NOMO-1 treated with DMSO at 0.1 percent for 48 hours (cell line): ENCODE results near the gene SH3TC1.

Experiments
- DNase-seq: peaks from one replicate; lab custom pipeline; 2025; ENCODE audit not compliant: unreplicated experiment; lab: John Stamatoyannopoulos, UW

Gene SH3TC1

DNA sequence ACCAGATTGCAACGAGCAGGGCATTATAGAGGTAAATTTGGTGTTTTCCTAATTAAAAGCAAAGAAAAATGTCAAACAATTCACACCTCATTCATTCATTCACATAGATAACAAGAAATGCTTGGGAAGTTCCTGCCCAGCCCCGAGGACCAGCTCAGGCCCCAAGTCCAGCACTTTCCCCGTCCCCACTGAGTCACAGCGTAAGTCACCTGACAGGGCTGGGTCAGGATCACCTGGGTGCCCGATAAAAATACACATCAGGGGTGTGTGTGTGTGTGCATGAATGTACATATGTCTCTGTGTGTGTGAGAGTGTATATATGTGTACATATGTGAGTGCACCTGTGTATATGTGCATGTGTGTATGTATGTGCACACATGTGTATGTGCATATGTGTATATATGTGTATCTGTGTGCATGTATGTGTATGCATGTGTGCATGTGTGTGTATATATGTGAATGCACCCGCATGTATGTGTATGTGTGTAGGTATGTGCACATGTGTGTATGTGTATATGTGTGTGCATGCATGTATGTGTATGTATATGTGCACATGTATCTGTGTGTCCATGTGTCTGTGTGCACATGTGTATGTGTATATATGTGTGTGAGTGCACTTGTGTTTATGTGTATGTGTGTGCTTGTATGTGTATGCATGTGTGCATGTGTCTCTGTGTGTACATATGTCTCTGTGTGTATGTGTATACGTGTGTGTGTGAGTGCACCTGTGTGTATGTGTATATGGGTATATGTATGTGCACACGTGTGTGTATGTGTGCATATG, 18.6 kb upstream of the SH3TC1 start:
- no peak for DNase-seq

DNA sequence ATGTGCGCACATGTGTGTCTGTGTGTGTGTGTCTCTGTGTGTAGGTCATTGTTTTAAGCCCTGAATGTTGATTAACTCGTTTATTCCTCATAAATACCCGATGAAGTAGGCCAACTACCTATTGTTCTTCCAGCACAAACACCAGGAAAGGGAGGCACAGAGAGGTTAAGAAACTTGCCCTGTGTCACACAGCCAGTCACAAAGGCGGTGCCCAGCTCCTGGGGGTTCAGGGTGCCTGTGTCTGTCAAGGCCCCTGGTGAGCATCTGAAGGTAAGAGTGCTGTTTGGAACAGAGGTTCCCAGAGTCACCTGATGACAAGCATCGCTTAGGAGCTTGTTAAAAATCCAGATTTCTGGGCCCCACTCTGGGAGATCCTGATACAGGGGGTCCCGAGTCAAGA, 18.0 kb upstream of the SH3TC1 start:
- no peak for DNase-seq

DNA sequence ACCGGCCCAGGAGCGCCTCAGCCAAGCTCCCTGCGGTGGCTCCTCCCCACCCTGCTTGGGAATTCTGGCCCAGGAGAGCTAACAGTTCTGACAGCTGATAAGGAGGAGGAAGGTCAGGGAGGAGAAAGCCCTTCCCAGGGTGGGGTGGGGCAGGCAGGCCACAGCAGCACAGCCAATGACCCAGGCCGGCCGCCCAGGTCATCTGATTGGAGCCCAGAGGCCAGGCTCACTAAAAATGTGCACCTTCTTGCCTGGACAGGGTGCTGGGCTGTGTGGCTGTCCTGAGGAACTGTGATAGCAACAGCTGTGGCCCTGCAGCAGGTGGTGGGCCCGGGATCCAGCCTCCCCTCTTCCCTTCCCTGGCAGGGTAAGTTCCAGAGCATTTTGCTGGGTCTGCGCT, 17.2 kb upstream of the SH3TC1 start:
- no peak for DNase-seq

DNA sequence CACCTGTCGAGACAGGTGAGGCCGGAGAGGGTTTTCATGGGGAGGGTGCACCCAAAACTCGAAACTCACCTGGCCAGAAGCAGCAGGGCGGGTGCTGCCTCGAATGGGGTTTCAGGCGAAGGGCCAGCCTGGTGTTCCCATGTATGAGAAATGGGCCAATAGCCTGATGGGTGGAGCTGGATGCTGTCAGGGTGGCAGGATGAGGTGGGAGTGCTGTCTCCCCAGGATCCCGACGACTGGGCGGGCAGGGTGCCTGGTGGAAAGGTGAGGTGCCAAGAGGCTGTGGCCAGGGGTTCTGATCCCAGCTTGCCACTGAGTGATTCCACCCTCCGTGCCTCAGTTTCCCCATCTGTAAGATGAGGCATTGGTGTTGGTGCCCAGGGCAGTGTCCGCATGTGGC, 16.8 kb upstream of the SH3TC1 start:
- DNase-seq = no peak

DNA sequence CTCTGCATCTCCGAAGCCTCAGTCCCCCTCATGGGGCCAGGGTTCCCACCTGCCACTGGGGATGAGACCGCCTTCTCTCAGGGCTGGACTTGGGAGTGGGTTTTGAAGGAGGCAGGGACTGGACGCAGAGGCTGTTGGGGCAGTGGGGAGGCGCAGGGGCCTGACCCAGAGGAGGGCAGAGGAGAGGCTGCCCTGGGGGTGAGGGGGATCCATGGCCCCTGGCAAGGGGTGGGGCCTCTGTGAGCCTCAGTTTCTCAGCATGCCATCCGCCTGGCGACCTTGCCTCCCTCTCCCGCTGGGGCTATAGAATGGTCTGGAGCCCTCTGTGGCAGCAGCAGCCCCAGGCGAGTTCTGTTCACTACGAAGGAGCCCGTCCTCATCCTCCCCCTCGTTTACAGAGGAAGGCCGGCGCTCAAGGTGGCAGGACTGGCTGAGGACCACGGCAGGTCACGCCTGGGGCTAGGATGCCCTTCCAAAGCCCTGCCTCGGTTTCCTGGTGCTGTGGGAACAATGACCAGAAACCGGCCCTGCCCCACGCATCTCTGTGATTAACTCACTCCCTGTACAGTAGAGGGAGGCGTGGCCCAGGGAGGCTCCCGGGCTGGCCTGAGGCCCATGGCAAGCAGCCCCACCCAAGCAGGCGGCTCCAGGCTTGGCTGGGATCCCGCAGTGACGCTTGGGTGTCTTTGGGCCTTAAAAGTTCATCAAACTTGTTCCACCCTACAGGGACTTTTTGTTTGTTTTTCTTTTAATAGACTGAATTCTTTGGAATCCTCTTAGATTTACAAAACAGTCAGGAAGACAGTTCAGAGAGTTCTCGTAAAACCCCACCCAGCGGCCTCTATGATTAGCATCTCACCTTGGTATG, 16.0 kb upstream of the SH3TC1 start:
- no peak for DNase-seq

DNA sequence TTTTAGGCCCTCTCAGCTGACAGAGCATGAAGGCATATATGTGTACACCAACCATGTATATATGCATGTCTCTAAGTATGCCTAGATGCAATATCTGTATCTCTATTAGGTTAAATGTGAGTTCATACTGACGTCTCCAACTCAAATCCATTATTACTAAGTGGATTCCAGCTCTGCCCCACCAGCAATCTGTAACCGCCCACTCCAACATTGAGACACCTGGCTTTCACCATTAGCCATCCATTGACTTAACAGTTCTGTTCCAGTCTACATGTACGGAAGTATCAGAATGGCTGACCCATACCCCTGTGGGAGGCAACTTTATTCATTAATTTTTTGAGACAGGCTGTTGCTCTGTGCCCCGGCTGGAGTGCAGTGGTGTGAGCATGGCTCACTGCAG, 15.0 kb upstream of the SH3TC1 start:
- no peak for DNase-seq

DNA sequence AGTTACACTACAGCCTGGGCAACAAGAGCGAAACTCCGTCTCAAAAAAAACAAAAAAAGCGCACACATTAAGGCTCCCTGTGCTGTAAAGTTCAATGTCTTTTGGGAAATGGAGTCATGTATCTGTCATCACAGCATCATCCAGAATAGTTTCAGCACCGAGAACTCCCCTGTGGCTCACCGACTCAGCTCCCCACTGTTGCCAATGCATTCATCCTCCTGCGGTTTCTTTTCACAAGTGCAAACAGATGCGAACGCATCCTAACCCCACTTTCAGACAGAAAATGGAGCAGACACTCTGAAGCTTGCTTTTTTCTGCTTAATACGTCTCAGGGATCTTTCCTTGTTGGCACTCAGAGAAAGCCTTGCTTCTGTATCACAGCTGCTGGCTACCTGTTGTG, 13.8 kb upstream of the SH3TC1 start:
- no peak for DNase-seq

DNA sequence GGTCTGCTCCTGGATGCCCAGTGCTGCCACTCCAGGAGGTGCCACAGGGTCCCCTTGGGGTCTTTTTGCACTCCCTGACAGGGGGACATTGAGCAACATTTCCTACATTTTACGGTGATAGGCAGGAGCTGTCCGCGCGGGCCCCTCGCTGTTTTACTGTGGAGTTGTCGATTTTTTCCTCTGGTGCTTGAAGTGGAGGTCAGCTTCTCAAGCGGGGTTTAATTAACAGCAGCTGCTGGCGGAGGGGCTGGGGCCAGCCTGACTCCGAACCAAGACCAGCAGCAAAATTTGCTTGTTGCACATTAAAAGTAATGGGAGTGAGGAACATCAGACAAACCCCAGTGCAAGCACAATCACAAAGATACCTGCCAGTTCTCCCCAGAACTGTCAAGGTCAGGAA, 13.2 kb upstream of the SH3TC1 start:
- DNase-seq = no peak

DNA sequence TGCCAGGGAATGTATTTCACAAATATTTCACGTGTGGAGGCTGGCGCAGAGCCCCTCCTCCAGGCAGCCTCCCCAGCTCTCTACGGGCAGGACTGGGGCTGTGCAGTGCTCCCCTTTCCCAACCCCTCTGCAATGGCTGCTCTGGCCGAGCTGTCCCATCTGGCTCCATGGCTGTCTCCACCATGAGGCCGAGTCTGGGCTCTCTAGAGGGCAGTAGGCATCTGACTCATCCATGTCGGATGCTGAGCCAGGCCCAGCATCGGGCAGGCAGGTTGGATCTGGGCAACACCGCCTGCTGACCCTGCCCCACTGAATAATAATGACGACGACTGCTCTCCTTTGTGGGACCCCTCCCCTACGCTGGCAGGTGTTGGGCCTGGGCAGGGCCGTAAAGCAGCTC, 11.0 kb upstream of the SH3TC1 start:
- DNase-seq = no peak

DNA sequence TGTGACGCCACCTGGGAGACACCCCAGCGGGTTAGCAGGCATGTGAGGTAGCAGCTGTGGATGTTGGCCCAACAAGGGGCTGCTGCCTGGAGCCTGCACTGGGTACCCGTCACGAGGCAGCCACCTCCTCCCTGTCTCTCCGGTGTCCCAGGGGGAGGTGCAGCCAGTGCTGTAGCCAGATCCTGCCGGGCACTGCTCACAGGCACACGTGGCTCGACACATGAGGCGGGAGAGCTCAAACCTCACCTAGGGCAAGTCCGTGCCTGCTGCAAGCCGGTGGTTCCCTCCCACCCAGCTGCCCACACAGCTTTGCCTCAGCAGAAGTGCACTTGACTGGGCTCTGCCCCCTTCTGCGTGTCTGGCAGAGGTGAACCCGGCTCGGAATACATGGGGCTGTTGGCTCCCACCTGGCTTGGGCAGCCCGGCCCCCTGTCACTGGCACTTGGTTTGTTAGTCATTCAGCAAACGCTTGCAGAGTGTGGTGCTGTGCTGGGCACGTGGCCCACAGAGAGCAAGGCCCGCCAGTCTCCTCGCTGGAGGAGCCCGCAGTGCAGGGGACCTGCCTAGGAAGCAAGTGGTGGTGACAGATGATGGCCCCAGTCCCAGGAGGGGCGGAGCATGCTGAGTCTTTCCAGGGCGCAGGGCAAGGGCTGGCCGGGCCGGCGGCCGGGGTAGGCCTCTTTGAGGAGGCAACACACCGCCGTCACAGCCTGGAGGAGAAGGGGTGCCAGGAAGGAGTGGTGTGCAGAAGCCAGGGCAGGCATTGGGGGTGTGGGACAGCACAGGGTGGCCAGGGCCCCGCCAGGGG, 10.1 kb upstream of the SH3TC1 start:
- DNase-seq = no peak

DNA sequence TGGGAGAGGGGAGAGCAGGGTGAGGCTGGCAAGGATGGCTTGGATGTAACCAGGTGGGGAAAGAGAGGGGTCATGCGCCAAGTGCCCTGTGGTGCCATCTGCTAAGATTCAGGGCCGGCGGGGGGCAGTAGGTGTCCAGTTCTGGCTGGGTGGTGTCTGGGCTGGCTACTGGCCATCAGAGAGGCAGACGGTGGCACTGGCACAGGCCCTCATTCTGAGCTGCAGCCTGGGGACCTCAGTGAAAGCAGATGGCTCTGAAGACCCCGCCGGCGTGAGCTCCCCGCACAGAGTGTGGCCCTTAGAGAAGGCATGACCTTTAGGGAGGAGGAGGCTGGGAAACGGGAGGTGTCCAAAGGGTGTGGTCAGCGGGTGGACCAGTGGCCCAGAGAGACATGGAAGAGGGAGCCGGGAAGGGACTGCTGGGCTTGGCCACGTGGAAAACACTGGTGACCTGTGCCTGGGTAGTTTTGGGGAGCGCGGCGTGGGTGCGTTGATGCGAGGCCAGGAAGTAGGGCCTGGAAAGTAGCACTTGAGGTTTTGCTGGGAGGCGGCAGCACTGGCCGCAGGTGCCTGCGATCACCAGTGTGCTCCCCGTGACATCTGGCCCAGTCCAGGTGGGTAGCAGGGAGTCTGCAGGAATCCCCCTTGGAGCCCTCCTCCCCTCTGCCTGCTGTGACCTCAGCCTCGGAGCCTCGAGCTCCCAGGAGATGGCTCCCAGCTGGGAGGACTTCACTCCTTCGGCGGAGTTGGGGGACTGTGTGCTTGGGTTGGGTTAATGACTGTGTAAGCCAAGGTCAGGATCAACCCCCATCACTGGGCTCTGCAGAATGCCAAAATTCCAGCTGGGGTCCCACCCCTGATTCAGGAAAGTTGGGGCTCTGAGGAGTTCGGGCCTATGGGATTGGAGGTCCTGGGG, 9.3 kb upstream of the SH3TC1 start:
- no peak for DNase-seq

DNA sequence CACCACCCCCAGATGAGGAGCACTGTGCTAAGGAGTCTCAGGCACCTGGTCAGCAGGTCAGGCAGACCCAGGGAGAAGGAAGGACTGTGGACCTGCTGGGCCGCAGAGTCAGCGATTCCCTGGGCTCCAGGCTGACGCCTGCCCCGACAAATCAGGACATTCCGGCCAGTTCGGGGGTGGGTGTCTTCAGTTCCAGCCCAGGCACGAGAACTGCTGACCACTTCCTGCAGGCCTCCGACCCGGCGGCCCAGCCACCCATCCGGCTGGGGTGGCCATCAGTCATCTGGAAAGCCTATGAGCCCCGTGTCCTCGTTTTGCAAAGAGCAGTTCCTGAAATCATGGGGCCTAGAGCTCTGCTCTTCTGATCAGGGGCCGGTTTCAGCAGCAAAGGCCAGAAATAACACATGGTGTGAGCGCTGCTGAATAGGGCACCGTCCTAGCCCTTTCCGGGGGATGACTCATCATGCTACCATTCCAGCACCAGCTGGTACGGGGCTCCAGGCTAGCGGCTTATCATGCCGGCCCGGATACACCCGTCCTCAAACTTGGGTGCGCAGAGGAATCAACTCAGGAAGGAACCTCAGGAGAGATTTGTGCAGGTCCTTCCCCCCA, 7.8 kb upstream of the SH3TC1 start:
- DNase-seq = peak; percentile 76

DNA sequence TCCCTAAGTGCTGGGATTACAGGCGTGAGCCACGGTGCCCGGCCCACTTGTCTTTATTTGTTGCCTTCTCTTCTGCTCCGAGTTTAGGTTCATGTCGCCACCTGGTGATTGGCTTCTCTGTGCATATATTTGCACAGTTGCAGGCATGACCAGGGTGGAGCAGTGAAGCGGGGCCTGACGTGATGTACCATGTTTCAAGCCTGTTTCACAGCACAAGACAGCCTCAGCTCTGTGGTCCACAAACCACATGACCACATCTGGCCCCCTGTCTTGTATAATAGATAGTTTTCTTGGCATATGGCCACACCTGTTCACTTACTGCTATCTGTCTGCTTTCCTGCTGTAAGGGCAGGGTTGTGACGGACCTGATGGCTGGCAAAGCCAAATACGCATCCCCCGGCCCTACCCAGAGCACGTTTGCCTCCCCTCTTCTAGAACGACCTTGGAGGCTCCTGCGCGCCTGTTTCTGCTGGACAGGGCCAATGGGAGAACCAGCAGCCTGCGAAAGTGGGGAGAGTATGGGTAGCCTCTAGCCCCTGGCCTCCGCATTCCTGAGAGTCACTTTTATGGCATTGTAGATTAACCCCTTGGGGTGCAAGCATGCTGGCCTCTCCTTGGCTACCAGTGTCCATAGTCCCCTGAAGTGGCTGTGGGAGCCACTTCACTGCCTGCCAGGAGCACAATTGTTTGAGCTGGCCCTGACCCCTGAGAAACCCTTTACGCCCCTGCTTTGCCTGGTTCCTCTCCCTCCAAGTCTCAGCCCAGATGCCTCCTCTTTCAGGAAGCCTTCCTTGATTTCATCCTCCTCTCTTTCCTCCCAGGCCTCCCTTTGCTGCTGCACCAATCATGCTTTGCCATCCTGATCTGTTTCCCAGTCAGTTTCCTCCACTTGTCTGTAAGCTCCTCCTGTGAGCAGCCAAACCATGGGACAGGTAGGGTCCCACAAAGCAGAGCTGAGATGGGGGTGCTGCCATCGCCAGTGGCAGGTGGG, 6.0 kb upstream of the SH3TC1 start:
- DNase-seq = peak; percentile 20

DNA sequence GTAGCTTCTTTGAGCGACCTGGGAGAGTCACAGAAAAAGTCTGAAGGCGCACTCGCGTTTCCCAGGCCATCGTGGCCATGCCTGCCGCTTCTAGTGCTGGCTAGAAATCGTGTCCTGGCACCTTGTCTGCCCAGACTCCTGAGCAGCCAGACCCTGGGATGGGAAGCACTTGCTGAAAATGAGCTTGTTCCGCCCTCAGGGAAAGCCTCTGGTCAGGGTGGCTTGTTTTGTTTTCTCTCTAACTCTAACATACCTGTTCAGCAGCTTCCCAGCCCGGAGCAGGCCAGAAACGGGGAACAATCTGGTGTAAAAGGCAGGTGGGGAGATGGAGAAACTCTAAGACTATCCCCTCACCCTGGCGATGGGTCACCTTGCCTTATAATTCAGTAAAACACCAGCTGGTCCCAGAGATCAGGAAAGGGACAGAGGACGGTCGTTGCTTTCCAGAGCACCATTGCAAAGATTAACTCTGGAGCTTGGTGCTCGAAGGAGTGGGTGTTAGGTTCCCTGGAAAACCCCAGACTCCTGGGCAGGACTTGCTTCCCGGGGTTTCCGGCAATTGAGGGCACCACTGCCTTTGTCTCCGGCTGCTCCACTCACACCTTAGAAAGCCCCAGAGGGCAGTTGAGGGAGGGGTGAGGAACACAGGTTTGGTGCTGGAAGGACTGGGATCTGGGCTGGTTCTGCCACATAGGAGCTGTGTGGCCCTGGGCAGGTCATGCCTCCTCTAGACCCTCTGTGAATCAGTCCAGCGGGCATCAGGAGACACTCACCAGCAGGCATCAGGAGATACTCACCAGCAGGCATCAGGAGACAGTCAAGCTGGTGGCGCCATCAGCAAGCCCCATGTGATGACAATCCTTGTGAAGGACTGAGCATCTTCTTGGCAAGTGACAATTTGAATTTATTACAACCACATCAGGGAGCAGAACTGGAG, 4.5 kb upstream of the SH3TC1 start:
- no peak for DNase-seq

DNA sequence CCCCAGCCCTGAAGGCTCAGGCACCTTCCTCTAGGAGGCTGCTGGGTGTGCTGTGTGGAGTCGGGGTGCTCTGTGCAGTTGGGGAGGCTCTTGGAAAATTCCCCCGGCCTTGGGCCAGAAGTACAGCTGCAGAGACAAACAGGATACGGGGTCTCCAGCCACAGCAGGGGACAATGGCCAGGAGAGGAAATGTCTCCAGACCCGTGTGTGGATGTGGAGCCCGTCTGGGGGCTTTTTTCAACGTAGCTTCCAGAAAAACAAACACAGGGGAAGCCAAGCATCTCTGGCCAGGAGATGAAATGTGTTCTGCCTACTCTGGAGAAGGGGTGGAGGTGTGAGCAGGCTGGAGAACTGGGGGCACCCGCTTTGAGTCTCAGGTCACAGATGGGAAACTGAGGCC, 3.7 kb upstream of the SH3TC1 start:
- no peak for DNase-seq

DNA sequence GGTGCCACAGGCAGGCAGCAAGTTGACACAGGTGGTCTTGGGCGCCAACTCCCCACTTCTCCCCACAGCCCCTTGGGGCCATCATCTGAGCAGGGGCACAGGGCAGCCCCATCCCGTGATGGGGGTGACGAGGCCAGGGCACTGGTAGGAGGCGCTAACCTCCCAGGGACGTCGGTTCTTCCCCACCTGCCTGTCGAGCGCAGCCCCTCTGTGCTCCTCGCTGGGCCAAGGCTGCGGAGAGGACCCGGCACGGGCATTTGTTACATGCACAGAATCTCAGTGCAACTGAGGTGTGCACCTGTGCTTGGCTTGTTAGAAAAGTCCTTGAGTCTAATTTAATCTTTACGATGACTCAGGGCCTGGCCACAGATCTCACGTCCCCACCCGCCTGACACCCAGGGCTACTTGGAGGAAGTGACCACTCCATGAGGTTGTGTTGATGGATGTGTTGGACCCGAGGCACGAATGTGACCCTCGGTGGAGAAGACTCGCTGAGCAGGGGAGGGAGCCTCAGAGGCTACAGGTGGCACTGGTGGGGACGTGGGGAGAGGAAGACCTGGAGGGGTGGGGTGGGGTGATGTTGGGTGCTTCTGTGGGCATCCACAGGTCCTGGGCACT, 3.1 kb upstream of the SH3TC1 start:
- no peak for DNase-seq

DNA sequence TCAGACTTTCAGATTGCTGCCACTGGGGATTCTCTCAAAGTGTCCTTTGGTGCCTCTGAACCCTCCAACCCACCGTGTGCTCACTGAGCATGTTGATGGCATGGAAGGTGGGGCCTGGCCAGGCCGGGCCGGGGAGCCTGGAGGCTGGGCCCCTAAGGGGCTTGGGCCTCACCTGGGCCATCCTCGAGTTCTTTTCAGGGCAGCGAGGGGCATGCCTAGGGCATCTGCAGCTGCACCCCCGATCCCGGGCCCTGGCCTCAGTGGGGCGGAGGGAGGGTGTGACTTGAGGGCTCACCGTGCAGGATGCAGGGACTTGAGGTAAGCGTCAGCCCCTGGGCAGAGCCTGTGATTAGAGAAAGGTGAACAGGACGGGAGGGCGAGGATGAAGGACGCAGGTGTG, 1.6 kb upstream of the SH3TC1 start:
- no peak for DNase-seq
